Naive thymus-derived CD4-positive, alpha-beta T cell (primary cell): ENCODE results near the gene PCDHGB1. TPM values are rescaled to one million over a fixed set of nuclear protein-coding genes. Genes with fewer than 3 reads are reported as not detected.
A peak's percentile ranks its signal among the peaks of the same experiment; 100 is the strongest.
"Not testable (repeated sequence)": the region's sequence is repeated elsewhere in the genome, so short reads cannot be mapped to it uniquely, and the experiment has no call there.

ENCODE experiments used
- ATAC-seq: fragments of 150-1000 bp; cut with Tn5 transposase; 2 replicates; pipeline ENCODE4 v1.10.0; 2021; ENCODE audit warnings: mild to moderate bottlenecking, moderate library complexity
- CTCF ChIA-PET: fragments of 350-600 bp; sonication (Branson Sonifier 250); formaldehyde crosslinking; loops from one replicate; lab custom pipeline; 2021; ENCODE audit warnings: antibody characterized with exemption; lab: Charles Lee
- POLR2A ChIA-PET: fragments of 350-600 bp; sonication (Branson Sonifier 250); formaldehyde crosslinking; loops from one replicate; lab custom pipeline; 2021; ENCODE audit warnings: antibody characterized with exemption, inconsistent platforms; lab: Charles Lee
- DNase-seq, 9 donors: peaks; one replicate each; pipeline versions ENCODE4 v3.0.0 to v3.0.0-alpha.2; 2020 to 2022; ENCODE audit warnings: mixed read lengths in 1 of 9
- H3K27ac ChIP-seq: one replicate; pipeline ENCODE4 v1.7.0; 2013; ENCODE audit warnings: mild to moderate bottlenecking, low read depth, low read length, moderate library complexity
- H3K27me3 ChIP-seq, 2 donors: one replicate each; pipeline ENCODE4 v1.7.0; 2013; ENCODE audit warnings: low read length in 2 of 2, mild to moderate bottlenecking in 2 of 2, moderate library complexity in 2 of 2; ENCODE audit not compliant: control insufficient read depth in 2 of 2, insufficient read depth in 2 of 2
- H3K36me3 ChIP-seq, 3 experiments: 1 replicate in 2 of 3; 2 replicates in 1 of 3; pipeline ENCODE4 v1.7.0; 2013; ENCODE audit warnings: low read length in 3 of 3, mild to moderate bottlenecking in 3 of 3, moderate library complexity in 1 of 3; ENCODE audit not compliant: insufficient read depth in 3 of 3, control insufficient read depth in 2 of 3
- H3K4me1 ChIP-seq, 2 donors: one replicate each; pipeline ENCODE4 v1.7.0; 2013; ENCODE audit warnings: low read length in 2 of 2, mild to moderate bottlenecking in 2 of 2, moderate library complexity in 1 of 2; ENCODE audit not compliant: control insufficient read depth in 2 of 2, insufficient read depth in 2 of 2
- H3K4me3 ChIP-seq: 2 replicates; pipeline ENCODE4 v1.7.0; 2013; ENCODE audit warnings: mild to moderate bottlenecking, low read length
- H3K9me3 ChIP-seq, 3 experiments: 1 replicate in 2 of 3; 2 replicates in 1 of 3; pipeline ENCODE4 v1.7.0; 2013; ENCODE audit warnings: low read length in 3 of 3; ENCODE audit not compliant: control insufficient read depth in 2 of 3
- H3K27ac Mint-ChIP-seq, 9 donors: one replicate each; pipeline ENCODE4 v1.8.0; 2020 to 2022; ENCODE audit warnings: mixed read lengths in 9 of 9, mild to moderate bottlenecking in 8 of 9, moderate library complexity in 5 of 9, inconsistent platforms in 2 of 9
- H3K27me3 Mint-ChIP-seq, 5 donors: one replicate each; pipeline ENCODE4 v1.8.0; 2021 to 2022; ENCODE audit warnings: mixed read lengths in 5 of 5, mild to moderate bottlenecking in 1 of 5
- H3K36me3 Mint-ChIP-seq, 5 donors: one replicate each; pipeline ENCODE4 v1.8.0; 2020 to 2022; ENCODE audit warnings: mixed read lengths in 5 of 5, mild to moderate bottlenecking in 3 of 5, inconsistent platforms in 1 of 5
- H3K4me1 Mint-ChIP-seq, 7 donors: one replicate each; pipeline ENCODE4 v1.8.0; 2020 to 2022; ENCODE audit warnings: mixed read lengths in 7 of 7, mild to moderate bottlenecking in 3 of 7, inconsistent platforms in 1 of 7
- H3K4me3 Mint-ChIP-seq, 10 donors: one replicate each; pipeline ENCODE4 v1.8.0; 2020 to 2022; ENCODE audit warnings: mild to moderate bottlenecking in 10 of 10, mixed read lengths in 10 of 10, moderate library complexity in 6 of 10, inconsistent platforms in 2 of 10
- H3K9me3 Mint-ChIP-seq, 11 donors: one replicate each; pipeline ENCODE4 v1.8.0; 2020 to 2022; ENCODE audit warnings: mixed read lengths in 11 of 11, mild to moderate bottlenecking in 4 of 11, inconsistent platforms in 1 of 11, moderate library complexity in 1 of 11
- intact Hi-C, 2 donors: fragments of 100-400 bp; cut with micrococcal nuclease; formaldehyde crosslinking; loops; one replicate each; pipeline ENCODE4 v1.15.1; 2023
- polyA plus RNA-seq, 2 donors: library from polyadenylated mRNA; unstranded; fragments of 300-500 nt; fragmentation: Illumina TruSeq; gene quantifications; one replicate each; pipeline ENCODE4 v1.2.3, GENCODE V29; 2021
- total RNA-seq, 6 experiments: library from RNA in 5 of 6; stranded (reverse) in 5 of 6; gene quantifications; 1 replicate in 5 of 6; 2 replicates in 1 of 6; pipeline ENCODE4 v1.2.3 and lab custom pipeline; 2021 to 2026

Gene PCDHGB1
- total and polyA plus RNA-seq, 7 experiments from 2014 or later, result 0.24 TPM; not detected in 6

DNA sequence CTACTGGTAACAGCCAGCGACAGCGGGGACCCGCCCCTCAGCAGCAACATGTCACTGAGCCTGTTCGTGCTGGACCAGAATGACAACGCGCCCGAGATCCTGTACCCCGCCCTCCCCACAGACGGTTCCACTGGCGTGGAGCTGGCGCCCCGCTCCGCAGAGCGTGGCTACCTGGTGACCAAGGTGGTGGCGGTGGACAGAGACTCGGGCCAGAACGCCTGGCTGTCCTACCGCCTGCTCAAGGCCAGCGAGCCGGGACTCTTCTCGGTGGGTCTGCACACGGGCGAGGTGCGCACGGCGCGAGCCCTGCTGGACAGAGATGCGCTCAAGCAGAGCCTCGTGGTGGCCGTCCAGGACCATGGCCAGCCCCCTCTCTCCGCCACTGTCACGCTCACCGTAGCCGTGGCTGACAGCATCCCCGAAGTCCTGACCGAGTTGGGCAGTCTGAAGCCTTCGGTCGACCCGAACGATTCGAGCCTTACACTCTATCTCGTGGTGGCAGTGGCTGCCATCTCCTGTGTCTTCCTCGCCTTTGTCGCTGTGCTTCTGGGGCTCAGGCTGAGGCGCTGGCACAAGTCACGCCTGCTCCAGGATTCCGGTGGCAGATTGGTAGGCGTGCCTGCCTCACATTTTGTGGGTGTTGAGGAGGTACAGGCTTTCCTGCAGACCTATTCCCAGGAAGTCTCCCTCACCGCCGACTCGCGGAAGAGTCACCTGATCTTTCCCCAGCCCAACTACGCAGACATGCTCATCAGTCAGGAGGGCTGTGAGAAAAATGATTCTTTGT is 44.7 kb downstream of the PCDHGB1 start:
- H3K4me3 ChIP-seq, H3K36me3 ChIP-seq, DNase-seq, intact Hi-C loops, H3K4me3 Mint-ChIP-seq, POLR2A ChIA-PET, H3K27ac ChIP-seq, H3K4me1 Mint-ChIP-seq, ATAC-seq, CTCF ChIA-PET, H3K4me1 ChIP-seq: not testable (repeated sequence)
- Mint-ChIP-seq H3K27me3 (peaks cover 37 to 85% (median 74%) of the 10 kb centered on the region in 5 donors), H3K9me3 (peaks cover 0 to 86% (median 49%) of the 10 kb centered on the region in 11 donors), H3K36me3 (peaks cover 2 to 27% (median 10%) of the 10 kb centered on the region in 5 donors), H3K27ac (peak overlapping the region in 1 of 9 donors; percentile 28)
- peaks cover 0 to 39% (median 0%) of the 10 kb centered on the region in 3 experiments for H3K9me3 ChIP-seq
- H3K27me3 ChIP-seq, result peaks cover 4 to 12% of the 10 kb centered on the region in 2 donors

DNA sequence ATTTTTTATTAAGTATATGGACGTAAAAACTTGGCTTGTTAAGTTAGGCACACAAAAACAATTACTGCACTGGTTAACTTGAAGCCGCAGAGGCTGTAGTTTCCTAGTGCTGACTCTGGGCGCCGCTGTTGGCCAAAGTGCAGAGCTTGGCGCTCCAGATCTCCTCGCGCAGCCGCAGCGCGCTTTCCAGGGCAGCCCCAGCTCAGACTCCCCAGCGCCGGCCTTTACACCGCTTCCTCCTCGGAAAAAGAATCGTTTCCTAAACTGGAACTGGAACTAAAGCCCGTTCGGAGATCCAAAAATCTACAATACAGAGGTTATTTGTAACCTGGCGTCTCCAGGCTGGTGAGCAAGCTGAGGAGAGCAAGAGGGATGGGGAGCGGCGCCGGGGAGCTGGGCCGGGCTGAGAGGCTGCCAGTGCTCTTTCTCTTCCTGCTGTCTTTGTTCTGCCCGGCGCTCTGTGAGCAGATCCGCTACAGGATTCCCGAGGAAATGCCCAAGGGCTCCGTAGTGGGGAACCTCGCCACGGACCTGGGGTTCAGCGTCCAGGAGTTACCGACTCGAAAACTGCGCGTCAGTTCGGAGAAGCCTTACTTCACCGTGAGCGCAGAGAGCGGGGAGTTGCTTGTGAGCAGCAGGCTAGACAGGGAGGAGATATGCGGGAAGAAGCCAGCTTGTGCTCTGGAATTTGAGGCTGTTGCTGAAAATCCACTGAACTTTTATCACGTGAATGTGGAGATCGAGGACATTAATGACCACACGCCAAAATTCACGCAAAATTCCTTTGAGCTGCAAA is 48.1 kb downstream of the PCDHGB1 start, which contains the start of gene PCDHGB5:
PCDHGB5 (plus strand) TSS at position 192 of the 796 bp plus-strand sequence; CDS start at position 373, 181 bp downstream.
- peaks cover 4 to 27% (median 9%) of the 10 kb centered on the region in 5 donors for H3K36me3 Mint-ChIP-seq
- H3K27me3 Mint-ChIP-seq, result peaks cover 45 to 83% (median 68%) of the 10 kb centered on the region in 5 donors
- intact Hi-C loops, CTCF ChIA-PET, H3K4me1 Mint-ChIP-seq, H3K36me3 ChIP-seq, H3K4me1 ChIP-seq, POLR2A ChIA-PET, H3K4me3 ChIP-seq, H3K27ac ChIP-seq: not testable (repeated sequence)
- H3K9me3 Mint-ChIP-seq, result peaks cover 4 to 82% (median 38%) of the 10 kb centered on the region in 11 donors
- H3K4me3 Mint-ChIP-seq, result peak within 1 kb of the TSS; percentile 27 to 67 (median 44)
- peaks cover 0 to 45% (median 0%) of the 10 kb centered on the region in 3 experiments for H3K9me3 ChIP-seq
- peaks cover 2 to 18% of the 10 kb centered on the region in 2 donors for H3K27me3 ChIP-seq
- peak within 1 kb of the TSS in 2 of 9 donors; percentile 43 to 83 for H3K27ac Mint-ChIP-seq
- ATAC-seq, result peak; percentile 89
- peak in 4 of 9 donors; percentile 41 to 49 (median 42) for DNase-seq

DNA sequence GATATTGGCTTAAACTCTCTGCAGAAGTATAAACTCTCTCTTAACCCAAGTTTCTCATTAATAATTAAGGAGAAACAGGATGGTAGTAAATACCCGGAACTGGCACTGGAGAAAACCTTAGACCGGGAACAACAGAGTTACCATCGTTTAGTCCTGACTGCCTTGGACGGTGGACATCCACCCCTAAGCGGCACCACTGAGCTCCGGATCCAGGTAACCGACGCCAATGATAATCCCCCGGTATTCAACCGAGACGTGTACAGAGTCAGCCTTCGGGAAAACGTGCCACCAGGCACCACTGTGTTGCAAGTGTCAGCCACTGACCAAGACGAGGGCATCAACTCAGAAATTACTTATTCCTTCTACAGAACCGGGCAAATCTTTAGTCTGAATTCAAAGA is 48.7 kb downstream of the PCDHGB1 start:
- peaks cover 0 to 6% (median 2%) of the 10 kb centered on the region in 7 donors for H3K4me1 Mint-ChIP-seq
- Histone ChIP-seq H3K27me3 (peaks cover 2 to 18% of the 10 kb centered on the region in 2 donors), H3K4me1 (no peaks in the 10 kb centered on the region), H3K27ac (no peak overlapping the region), H3K36me3 (no peaks in the 10 kb centered on the region), H3K4me3 (no peak overlapping the region), H3K9me3 (peaks cover 0 to 45% (median 0%) of the 10 kb centered on the region in 3 experiments)
- peaks cover 4 to 82% (median 38%) of the 10 kb centered on the region in 11 donors for H3K9me3 Mint-ChIP-seq
- peaks cover 4 to 28% (median 9%) of the 10 kb centered on the region in 5 donors for H3K36me3 Mint-ChIP-seq
- intact Hi-C loops, result no loop called here
- POLR2A ChIA-PET, result no interaction called here
- no peak for ATAC-seq
- H3K27ac Mint-ChIP-seq, result peak overlapping the region in 2 of 9 donors; percentile 43 to 83
- peak overlapping the region in 3 of 10 donors; percentile 23 to 41 (median 33) for H3K4me3 Mint-ChIP-seq
- H3K27me3 Mint-ChIP-seq, result peaks cover 50 to 83% (median 70%) of the 10 kb centered on the region in 5 donors
- no peak for DNase-seq
- CTCF ChIA-PET, result no interaction called here

DNA sequence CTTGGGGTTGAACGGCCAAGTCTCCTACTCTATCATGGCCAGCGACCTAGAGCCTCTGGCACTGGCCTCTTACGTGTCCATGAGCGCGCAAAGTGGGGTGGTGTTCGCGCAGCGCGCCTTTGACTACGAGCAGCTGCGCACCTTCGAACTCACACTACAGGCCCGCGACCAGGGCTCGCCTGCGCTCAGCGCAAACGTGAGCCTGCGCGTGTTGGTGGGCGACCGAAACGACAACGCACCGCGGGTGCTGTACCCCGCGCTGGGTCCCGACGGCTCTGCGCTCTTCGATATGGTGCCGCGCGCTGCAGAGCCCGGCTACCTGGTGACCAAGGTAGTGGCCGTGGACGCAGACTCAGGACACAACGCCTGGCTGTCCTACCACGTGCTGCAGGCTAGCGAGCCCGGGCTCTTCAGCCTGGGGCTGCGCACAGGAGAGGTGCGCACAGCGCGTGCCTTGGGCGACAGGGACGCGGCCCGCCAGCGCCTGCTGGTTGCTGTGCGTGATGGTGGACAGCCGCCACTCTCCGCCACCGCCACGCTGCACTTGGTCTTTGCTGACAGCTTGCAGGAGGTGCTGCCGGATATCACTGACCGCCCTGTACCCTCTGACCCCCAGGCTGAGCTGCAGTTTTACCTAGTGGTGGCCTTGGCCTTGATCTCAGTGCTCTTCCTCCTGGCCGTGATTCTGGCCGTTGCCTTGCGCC is 49.8 kb downstream of the PCDHGB1 start:
- Mint-ChIP-seq H3K4me3 (peak overlapping the region in 5 of 10 donors; percentile 3 to 71 (median 23)), H3K9me3 (peaks cover 4 to 82% (median 41%) of the 10 kb centered on the region in 11 donors), H3K36me3 (peaks cover 4 to 29% (median 9%) of the 10 kb centered on the region in 5 donors), H3K4me1 (peaks cover 0 to 6% (median 2%) of the 10 kb centered on the region in 7 donors), H3K27ac (peak overlapping the region in 4 of 9 donors; percentile 10 to 74 (median 66)), H3K27me3 (peaks cover 48 to 84% (median 70%) of the 10 kb centered on the region in 5 donors)
- no peak for DNase-seq
- Histone ChIP-seq H3K36me3 (no peaks in the 10 kb centered on the region), H3K27me3 (peaks cover 2 to 18% of the 10 kb centered on the region in 2 donors), H3K4me3 (no peak overlapping the region), H3K4me1 (no peaks in the 10 kb centered on the region), H3K9me3 (peaks cover 0 to 35% (median 0%) of the 10 kb centered on the region in 3 experiments), H3K27ac (no peak overlapping the region)
- ATAC-seq, result no peak
- intact Hi-C loops, result no loop called here
- CTCF ChIA-PET, result no interaction called here
- POLR2A ChIA-PET, result no interaction called here

Other genes with a start within 250 kb of the PCDHGB1 start
Only the 30 nearest of the 37 such genes appear.
- gene PCDHB9, start 162.9 kb upstream of the PCDHGB1 start, total RNA-seq, result 1 to 10 TPM in 1 of 5 experiments, not detected in 4; 1.2 TPM
- not detected for gene PCDHB9, start 162.9 kb upstream of the PCDHGB1 start, polyA plus RNA-seq
- gene PCDHB10, start 157.7 kb upstream of the PCDHGB1 start, total RNA-seq, result under 1 TPM in 1 of 5 experiments, not detected in 4; 0.12 TPM
- gene PCDHB10, start 157.7 kb upstream of the PCDHGB1 start, polyA plus RNA-seq, result not detected
- not detected for gene PCDHB11, start 150.5 kb upstream of the PCDHGB1 start, total RNA-seq
- gene PCDHB11, start 150.5 kb upstream of the PCDHGB1 start, polyA plus RNA-seq, result not detected
- gene PCDHB12, start 141.4 kb upstream of the PCDHGB1 start, total RNA-seq, result not detected
- not detected for gene PCDHB12, start 141.4 kb upstream of the PCDHGB1 start, polyA plus RNA-seq
- gene PCDHB13, start 136.2 kb upstream of the PCDHGB1 start, total RNA-seq, result under 1 TPM in 1 of 5 experiments, not detected in 4; 0.08 TPM
- not detected for gene PCDHB13, start 136.2 kb upstream of the PCDHGB1 start, polyA plus RNA-seq
- gene PCDHB14, start 126.8 kb upstream of the PCDHGB1 start, total RNA-seq, result not detected
- gene PCDHB14, start 126.8 kb upstream of the PCDHGB1 start, polyA plus RNA-seq, result not detected
- gene PCDHB15, start 104.7 kb upstream of the PCDHGB1 start, total RNA-seq, result under 1 TPM in 1 of 5 experiments, not detected in 4; 0.24 TPM
- gene PCDHB15, start 104.7 kb upstream of the PCDHGB1 start, polyA plus RNA-seq, result not detected
- gene SLC25A2, start 46.0 kb upstream of the PCDHGB1 start, total RNA-seq, result 1 to 10 TPM in 1 of 5 experiments, under 1 TPM in 4; 0.27 to 1.1 (median 0.41) TPM
- under 1 TPM in 1 of 2 donors, not detected in 1; 0.34 TPM for gene SLC25A2, start 46.0 kb upstream of the PCDHGB1 start, polyA plus RNA-seq
- gene TAF7, start 29.3 kb upstream of the PCDHGB1 start, total RNA-seq, result 100 to 1,000 TPM in 2 of 5 experiments, 10 to 100 TPM in 3; 64.5 to 115 (median 84.9) TPM
- 100 to 1,000 TPM; 240 to 242 TPM for gene TAF7, start 29.3 kb upstream of the PCDHGB1 start, polyA plus RNA-seq
- gene PCDHGA1, start 19.6 kb upstream of the PCDHGB1 start, total RNA-seq, result under 1 TPM; 0.08 to 0.54 (median 0.17) TPM
- not detected for gene PCDHGA1, start 19.6 kb upstream of the PCDHGB1 start, polyA plus RNA-seq
- gene PCDHGA2, start 11.3 kb upstream of the PCDHGB1 start, total RNA-seq, result under 1 TPM in 4 of 5 experiments, not detected in 1; 0.10 to 0.15 (median 0.11) TPM
- gene PCDHGA2, start 11.3 kb upstream of the PCDHGB1 start, polyA plus RNA-seq, result not detected
- under 1 TPM in 1 of 5 experiments, not detected in 4; 0.24 TPM for gene PCDHGA3, start 6.3 kb upstream of the PCDHGB1 start, total RNA-seq
- gene PCDHGA3, start 6.3 kb upstream of the PCDHGB1 start, polyA plus RNA-seq, result not detected
- gene PCDHGA4, start 4.9 kb downstream of the PCDHGB1 start, total RNA-seq, result under 1 TPM in 4 of 5 experiments, not detected in 1; 0.11 to 0.63 (median 0.18) TPM
- gene PCDHGA4, start 4.9 kb downstream of the PCDHGB1 start, polyA plus RNA-seq, result under 1 TPM in 1 of 2 donors, not detected in 1; 0.20 TPM
- 1 to 10 TPM in 1 of 5 experiments, under 1 TPM in 3, not detected in 1; 0.24 to 1.3 (median 0.36) TPM for gene PCDHGB2, start 9.9 kb downstream of the PCDHGB1 start, total RNA-seq
- gene PCDHGB2, start 9.9 kb downstream of the PCDHGB1 start, polyA plus RNA-seq, result not detected
- under 1 TPM; 0.11 to 0.34 (median 0.24) TPM for gene PCDHGA5, start 14.1 kb downstream of the PCDHGB1 start, total RNA-seq
- not detected for gene PCDHGA5, start 14.1 kb downstream of the PCDHGB1 start, polyA plus RNA-seq
- gene PCDHGB3, start 20.1 kb downstream of the PCDHGB1 start, total RNA-seq, result under 1 TPM; 0.24 to 0.59 (median 0.43) TPM
- under 1 TPM in 1 of 2 donors, not detected in 1; 0.13 TPM for gene PCDHGB3, start 20.1 kb downstream of the PCDHGB1 start, polyA plus RNA-seq
- under 1 TPM; 0.24 to 0.70 (median 0.35) TPM for gene PCDHGA6, start 23.8 kb downstream of the PCDHGB1 start, total RNA-seq
- gene PCDHGA6, start 23.8 kb downstream of the PCDHGB1 start, polyA plus RNA-seq, result not detected
- gene PCDHGA7, start 32.6 kb downstream of the PCDHGB1 start, total RNA-seq, result under 1 TPM in 4 of 5 experiments, not detected in 1; 0.13 to 0.30 (median 0.19) TPM
- gene PCDHGA7, start 32.6 kb downstream of the PCDHGB1 start, polyA plus RNA-seq, result not detected
- under 1 TPM in 4 of 5 experiments, not detected in 1; 0.08 to 0.27 (median 0.24) TPM for gene PCDHGB4, start 37.6 kb downstream of the PCDHGB1 start, total RNA-seq
- not detected for gene PCDHGB4, start 37.6 kb downstream of the PCDHGB1 start, polyA plus RNA-seq
- gene PCDHGA8, start 42.5 kb downstream of the PCDHGB1 start, total RNA-seq, result under 1 TPM; 0.08 to 0.17 (median 0.13) TPM
- not detected for gene PCDHGA8, start 42.5 kb downstream of the PCDHGB1 start, polyA plus RNA-seq
- under 1 TPM; 0.16 to 0.44 (median 0.42) TPM for gene PCDHGB5, start 47.8 kb downstream of the PCDHGB1 start, total RNA-seq
- gene PCDHGB5, start 47.8 kb downstream of the PCDHGB1 start, polyA plus RNA-seq, result under 1 TPM; 0.09 to 0.49 TPM
- gene PCDHGA9, start 52.7 kb downstream of the PCDHGB1 start, total RNA-seq, result under 1 TPM in 4 of 5 experiments, not detected in 1; 0.16 to 0.41 (median 0.22) TPM
- not detected for gene PCDHGA9, start 52.7 kb downstream of the PCDHGB1 start, polyA plus RNA-seq
- gene PCDHGB6, start 57.9 kb downstream of the PCDHGB1 start, total RNA-seq, result under 1 TPM; 0.13 to 0.44 (median 0.19) TPM
- gene PCDHGB6, start 57.9 kb downstream of the PCDHGB1 start, polyA plus RNA-seq, result under 1 TPM; 0.05 to 0.12 TPM
- gene PCDHGA10, start 62.9 kb downstream of the PCDHGB1 start, total RNA-seq, result under 1 TPM; 0.11 to 0.39 (median 0.24) TPM
- under 1 TPM; 0.04 to 0.12 TPM for gene PCDHGA10, start 62.9 kb downstream of the PCDHGB1 start, polyA plus RNA-seq
- under 1 TPM in 3 of 5 experiments, not detected in 2; 0.11 to 0.16 (median 0.13) TPM for gene PCDHGB7, start 67.6 kb downstream of the PCDHGB1 start, total RNA-seq
- gene PCDHGB7, start 67.6 kb downstream of the PCDHGB1 start, polyA plus RNA-seq, result not detected
- gene PCDHGA11, start 71.0 kb downstream of the PCDHGB1 start, total RNA-seq, result under 1 TPM in 4 of 5 experiments, not detected in 1; 0.16 to 0.29 (median 0.21) TPM
- gene PCDHGA11, start 71.0 kb downstream of the PCDHGB1 start, polyA plus RNA-seq, result not detected
- under 1 TPM in 1 of 5 experiments, not detected in 4; 0.32 TPM for gene PCDHGA12, start 80.4 kb downstream of the PCDHGB1 start, total RNA-seq
- gene PCDHGA12, start 80.4 kb downstream of the PCDHGB1 start, polyA plus RNA-seq, result not detected
- under 1 TPM; 0.15 to 0.76 (median 0.16) TPM for gene PCDHGC3, start 125.9 kb downstream of the PCDHGB1 start, total RNA-seq
- under 1 TPM in 1 of 2 donors, not detected in 1; 0.14 TPM for gene PCDHGC3, start 125.9 kb downstream of the PCDHGB1 start, polyA plus RNA-seq
- under 1 TPM in 1 of 5 experiments, not detected in 4; 0.22 TPM for gene PCDHGC4, start 134.9 kb downstream of the PCDHGB1 start, total RNA-seq
- not detected for gene PCDHGC4, start 134.9 kb downstream of the PCDHGB1 start, polyA plus RNA-seq
- gene PCDHGC5, start 139.0 kb downstream of the PCDHGB1 start, total RNA-seq, result under 1 TPM in 1 of 5 experiments, not detected in 4; 0.13 TPM
- gene PCDHGC5, start 139.0 kb downstream of the PCDHGB1 start, polyA plus RNA-seq, result not detected